Neural cell (in vitro differentiated cells): Measurements from ENCODE around the gene KYAT1. TPM values are rescaled to one million over a fixed set of nuclear protein-coding genes. Genes with fewer than 3 reads are reported as not detected.
"Not testable (repeated sequence)": the region's sequence is repeated elsewhere in the genome, so short reads cannot be mapped to it uniquely, and the experiment has no call there.

Experiments
- H2AFZ ChIP-seq: fragments of 200-600, 300-800 bp; sonication (generic), shearing (Covaris generic); 2 replicates; pipeline ENCODE4 v1.6.0; 2014; ENCODE audit warnings: low read depth, mild to moderate bottlenecking, antibody characterized with exemption, low read length, moderate library complexity
- H3F3A ChIP-seq: fragments of 200-600 bp; shearing (Covaris generic); 2 replicates; pipeline ENCODE4 v1.6.1; 2016; ENCODE audit warnings: mild to moderate bottlenecking, moderate library complexity, mixed read lengths, antibody characterized with exemption, low read length; ENCODE audit not compliant: insufficient read depth, poor library complexity, severe bottlenecking
- H3K27ac ChIP-seq: fragments of 200-600, 300-800 bp; sonication (generic), shearing (Covaris generic); 2 replicates; pipeline ENCODE4 v1.5.1; 2014; ENCODE audit warnings: mild to moderate bottlenecking, low read length, moderate library complexity
- H3K27me3 ChIP-seq: fragments of 300-800, 200-600 bp; sonication (generic), shearing (Covaris generic); 2 replicates; pipeline ENCODE4 v1.6.0; 2014; ENCODE audit warnings: mild to moderate bottlenecking, low read depth, low read length, moderate library complexity; ENCODE audit not compliant: insufficient read depth
- H3K36me3 ChIP-seq: fragments of 300-800, 200-600 bp; sonication (generic), shearing (Covaris generic); 2 replicates; pipeline ENCODE4 v1.5.1; 2014; ENCODE audit warnings: mild to moderate bottlenecking, antibody characterized with exemption, low read length, moderate library complexity; ENCODE audit not compliant: insufficient read depth
- H3K4me2 ChIP-seq: fragments of 300-800, 200-600 bp; sonication (generic), shearing (Covaris generic); 2 replicates; pipeline ENCODE4 v1.6.0; 2014; ENCODE audit warnings: mild to moderate bottlenecking, low read length
- H3K4me3 ChIP-seq: fragments of 300-800, 200-600 bp; sonication (generic), shearing (Covaris generic); 2 replicates; pipeline ENCODE4 v1.5.1; 2014; ENCODE audit warnings: mild to moderate bottlenecking, low read length, moderate library complexity
- H3K79me2 ChIP-seq: fragments of 200-600 bp; shearing (Covaris generic); replicated peaks from 2 replicates; pipeline ENCODE4 v1.6.0; 2014; ENCODE audit warnings: mild to moderate bottlenecking, low read length, moderate library complexity; ENCODE audit not compliant: insufficient read depth
- H3K9ac ChIP-seq: fragments of 300-800, 200-600 bp; sonication (generic), shearing (Covaris generic); 2 replicates; pipeline ENCODE4 v1.6.1; 2016; ENCODE audit warnings: mild to moderate bottlenecking, low read length, mixed read lengths
- H3K9me2 ChIP-seq: fragments of 200-600 bp; shearing (Covaris generic); 2 replicates; pipeline ENCODE4 v1.6.1; 2016; ENCODE audit warnings: mild to moderate bottlenecking, low read length, mixed read lengths; ENCODE audit not compliant: insufficient read depth
- H3K9me3 ChIP-seq: fragments of 200-600, 300-800 bp; sonication (generic), shearing (Covaris generic); 2 replicates; pipeline ENCODE4 v1.6.1; 2016; ENCODE audit warnings: mild to moderate bottlenecking, mixed run types, low read length, moderate library complexity, mixed read lengths
- H4K20me1 ChIP-seq: fragments of 200-600 bp; shearing (Covaris generic); 2 replicates; pipeline ENCODE4 v1.6.1; 2016; ENCODE audit warnings: mild to moderate bottlenecking, mixed run types; ENCODE audit not compliant: insufficient read depth
- EP300 ChIP-seq: fragments of 450-650 bp; conservative IDR thresholded peaks from 2 replicates; pipeline ENCODE4 v1.6.1; 2014; ENCODE audit warnings: antibody characterized with exemption, mild to moderate bottlenecking, moderate library complexity; ENCODE audit not compliant: poor library complexity, severe bottlenecking
- EZH2 ChIP-seq: fragments of 200-600, 300-800 bp; shearing (Covaris generic), sonication (generic); IDR thresholded peaks from 2 replicates; pipeline ENCODE4 v1.6.1; 2014; ENCODE audit warnings: antibody characterized with exemption, low read length, borderline replicate concordance, mild to moderate bottlenecking; ENCODE audit not compliant: insufficient read depth, poor library complexity, severe bottlenecking
- MXI1 ChIP-seq: fragments of 450-650 bp; conservative IDR thresholded peaks from 2 replicates; pipeline ENCODE4 v1.6.1; 2014; ENCODE audit warnings: antibody characterized with exemption, mild to moderate bottlenecking; ENCODE audit not compliant: poor library complexity, severe bottlenecking
- POLR2AphosphoS5 ChIP-seq: IDR thresholded peaks from 2 replicates; pipeline ENCODE4 v1.6.1; 2012
- RAD21 ChIP-seq: fragments of 450-650 bp; conservative IDR thresholded peaks from 2 replicates; pipeline ENCODE4 v1.6.1; 2014; ENCODE audit warnings: antibody characterized with exemption, mild to moderate bottlenecking, moderate library complexity
- SMC3 ChIP-seq: fragments of 450-650 bp; conservative IDR thresholded peaks from 2 replicates; pipeline ENCODE4 v1.6.1; 2014; ENCODE audit warnings: antibody characterized with exemption, mild to moderate bottlenecking, moderate library complexity; ENCODE audit not compliant: poor library complexity
- TAF1 ChIP-seq: IDR thresholded peaks from 2 replicates; pipeline ENCODE4 v1.6.1; 2012; ENCODE audit warnings: low read depth
- polyA plus RNA-seq: library from polyadenylated mRNA; depleted of rRNA; stranded (reverse); fragments of >200 nt; gene quantifications from 2 replicates; pipeline ENCODE4 v1.2.3, GENCODE V29; 2014
- TF ChIP-seq, protein P1 (sequence below): fragments of 450-650 bp; IDR thresholded peaks from 2 replicates; pipeline ENCODE4 v1.5.1; 2014; ENCODE audit warnings: antibody characterized with exemption, mild to moderate bottlenecking, moderate library complexity; ENCODE audit not compliant: poor library complexity, severe bottlenecking
- TF ChIP-seq, protein P2 (sequence below): IDR thresholded peaks from 2 replicates; pipeline ENCODE4 v1.6.1; 2012; ENCODE audit warnings: borderline replicate concordance

KYAT1 gene
- polyA plus RNA-seq, 1 donor from 2014 or later: 22.6 TPM

DNA sequence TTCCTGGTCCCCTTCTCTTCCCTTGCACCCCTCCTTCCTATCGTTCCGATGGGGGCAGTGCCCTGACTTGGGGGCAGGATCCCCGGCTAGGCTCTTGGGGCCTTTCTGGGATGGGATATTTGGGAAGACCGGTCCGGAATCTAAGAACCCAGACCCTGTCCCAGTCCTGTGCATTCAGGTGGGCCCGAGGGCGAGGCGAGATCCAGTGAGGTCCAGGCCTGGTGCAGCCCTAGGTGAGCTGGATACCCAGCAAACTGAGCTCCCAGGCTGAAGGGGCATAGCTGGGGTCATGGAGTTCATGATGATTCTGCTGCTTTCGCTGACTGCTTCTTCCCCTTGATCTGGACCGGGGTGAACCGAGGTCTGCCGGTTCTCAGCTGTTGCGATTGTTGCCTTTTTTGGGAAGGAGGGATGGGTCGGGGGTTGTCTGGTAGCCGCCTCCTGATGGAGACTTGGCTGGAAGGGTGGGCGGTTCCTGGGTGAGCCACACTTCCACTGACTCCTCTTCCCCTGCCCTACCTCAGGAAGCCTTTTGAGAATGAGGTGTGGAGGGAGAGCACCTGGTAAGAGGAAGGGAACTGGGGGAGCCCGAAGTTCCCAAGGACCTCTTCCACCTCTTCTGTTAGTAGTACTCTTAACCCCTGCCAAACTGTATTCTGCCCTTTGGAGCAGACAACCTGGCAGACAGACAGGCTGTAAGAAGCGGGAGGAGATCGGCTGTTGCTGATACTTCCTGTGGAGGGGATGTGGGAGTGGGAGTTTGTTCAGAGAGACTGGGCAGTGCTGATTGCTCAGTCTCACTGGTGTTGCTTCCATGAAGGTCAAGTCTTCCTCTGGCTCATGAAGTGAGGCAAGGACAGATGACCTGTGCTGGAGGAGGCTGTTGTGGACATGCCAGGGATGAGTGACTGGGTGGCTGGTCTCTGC, 1.2 kb upstream of the KYAT1 start:
- Histone ChIP-seq H3K27ac (peak overlapping the region; percentile 90), H3F3A (peaks cover 4% of the 10 kb centered on the region), H2AFZ (peak overlapping the region; percentile 15), H3K4me3 (peak overlapping the region; percentile 88), H3K27me3 (no peaks in the 10 kb centered on the region), H3K9me3 (no peaks in the 10 kb centered on the region), H3K4me2 (peak overlapping the region; percentile 90), H3K36me3 (no peaks in the 10 kb centered on the region), H3K9ac (peak overlapping the region; percentile 97), H3K9me2 (no peaks in the 10 kb centered on the region), H3K79me2 (peaks cover 34% of the 10 kb centered on the region), H4K20me1 (no peaks in the 10 kb centered on the region)
- TF ChIP-seq RAD21 (no peak), TAF1 (peak; percentile 48)

DNA sequence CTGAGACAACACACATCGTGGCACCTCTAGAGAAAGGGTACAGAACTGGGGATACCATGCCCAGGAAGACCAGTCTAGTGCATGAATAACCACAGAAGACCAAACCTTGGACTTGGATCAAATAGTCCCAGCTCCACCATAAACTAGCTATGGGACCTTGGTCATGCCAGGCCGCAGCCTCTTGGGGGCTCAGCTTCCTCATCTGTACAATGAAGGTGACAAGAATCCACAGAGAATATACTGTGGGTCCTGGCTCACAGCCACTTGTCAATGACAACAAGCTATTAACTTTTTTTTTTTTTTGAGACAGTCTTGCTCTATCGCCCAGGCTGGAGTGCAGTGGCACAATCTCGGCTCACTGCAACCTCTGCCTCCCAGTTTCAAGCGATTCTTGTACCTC, 3.9 kb downstream of the KYAT1 start:
- H3K27ac ChIP-seq: no peak overlapping the region
- peaks cover 7% of the 10 kb centered on the region for H3K79me2 ChIP-seq

DNA sequence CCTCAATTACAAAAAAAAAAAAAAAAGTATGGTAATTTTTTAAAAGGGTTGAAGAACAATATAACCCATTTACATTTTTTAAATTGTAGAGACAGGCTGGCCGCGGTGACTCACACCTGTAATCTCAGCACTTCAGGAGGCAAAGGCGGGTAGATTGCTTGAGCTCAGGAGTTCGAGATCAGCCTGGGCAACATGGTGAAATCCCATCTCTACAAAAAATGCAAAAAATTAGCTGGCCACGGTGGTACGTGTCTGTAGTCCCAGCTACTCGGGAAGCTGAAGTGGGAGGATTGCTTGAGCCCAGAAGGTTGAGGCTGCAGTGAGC, 10.8 kb downstream of the KYAT1 start:
- not testable (repeated sequence) for H3K4me3 ChIP-seq, H3K9ac ChIP-seq, H3K27me3 ChIP-seq, H3K9me3 ChIP-seq, H3K36me3 ChIP-seq, H3K9me2 ChIP-seq, H3K79me2 ChIP-seq, H2AFZ ChIP-seq, H3F3A ChIP-seq, H4K20me1 ChIP-seq, H3K4me2 ChIP-seq, H3K27ac ChIP-seq

More for the DNA sequence above, 3.9 kb downstream of the KYAT1 start:
- no peak overlapping the region for H2AFZ ChIP-seq
- no peak overlapping the region for H3K4me3 ChIP-seq
- H4K20me1 ChIP-seq: no peaks in the 10 kb centered on the region
- no peaks in the 10 kb centered on the region for H3K27me3 ChIP-seq
- TF ChIP-seq SMC3 (no peak), EZH2 (no peak), POLR2AphosphoS5 (no peak), TAF1 (no peak), RAD21 (no peak), EP300 (no peak), MXI1 (no peak)
- TF ChIP-seq, protein P1, sequence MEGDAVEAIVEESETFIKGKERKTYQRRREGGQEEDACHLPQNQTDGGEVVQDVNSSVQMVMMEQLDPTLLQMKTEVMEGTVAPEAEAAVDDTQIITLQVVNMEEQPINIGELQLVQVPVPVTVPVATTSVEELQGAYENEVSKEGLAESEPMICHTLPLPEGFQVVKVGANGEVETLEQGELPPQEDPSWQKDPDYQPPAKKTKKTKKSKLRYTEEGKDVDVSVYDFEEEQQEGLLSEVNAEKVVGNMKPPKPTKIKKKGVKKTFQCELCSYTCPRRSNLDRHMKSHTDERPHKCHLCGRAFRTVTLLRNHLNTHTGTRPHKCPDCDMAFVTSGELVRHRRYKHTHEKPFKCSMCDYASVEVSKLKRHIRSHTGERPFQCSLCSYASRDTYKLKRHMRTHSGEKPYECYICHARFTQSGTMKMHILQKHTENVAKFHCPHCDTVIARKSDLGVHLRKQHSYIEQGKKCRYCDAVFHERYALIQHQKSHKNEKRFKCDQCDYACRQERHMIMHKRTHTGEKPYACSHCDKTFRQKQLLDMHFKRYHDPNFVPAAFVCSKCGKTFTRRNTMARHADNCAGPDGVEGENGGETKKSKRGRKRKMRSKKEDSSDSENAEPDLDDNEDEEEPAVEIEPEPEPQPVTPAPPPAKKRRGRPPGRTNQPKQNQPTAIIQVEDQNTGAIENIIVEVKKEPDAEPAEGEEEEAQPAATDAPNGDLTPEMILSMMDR: no peak
- TF ChIP-seq, protein P2, sequence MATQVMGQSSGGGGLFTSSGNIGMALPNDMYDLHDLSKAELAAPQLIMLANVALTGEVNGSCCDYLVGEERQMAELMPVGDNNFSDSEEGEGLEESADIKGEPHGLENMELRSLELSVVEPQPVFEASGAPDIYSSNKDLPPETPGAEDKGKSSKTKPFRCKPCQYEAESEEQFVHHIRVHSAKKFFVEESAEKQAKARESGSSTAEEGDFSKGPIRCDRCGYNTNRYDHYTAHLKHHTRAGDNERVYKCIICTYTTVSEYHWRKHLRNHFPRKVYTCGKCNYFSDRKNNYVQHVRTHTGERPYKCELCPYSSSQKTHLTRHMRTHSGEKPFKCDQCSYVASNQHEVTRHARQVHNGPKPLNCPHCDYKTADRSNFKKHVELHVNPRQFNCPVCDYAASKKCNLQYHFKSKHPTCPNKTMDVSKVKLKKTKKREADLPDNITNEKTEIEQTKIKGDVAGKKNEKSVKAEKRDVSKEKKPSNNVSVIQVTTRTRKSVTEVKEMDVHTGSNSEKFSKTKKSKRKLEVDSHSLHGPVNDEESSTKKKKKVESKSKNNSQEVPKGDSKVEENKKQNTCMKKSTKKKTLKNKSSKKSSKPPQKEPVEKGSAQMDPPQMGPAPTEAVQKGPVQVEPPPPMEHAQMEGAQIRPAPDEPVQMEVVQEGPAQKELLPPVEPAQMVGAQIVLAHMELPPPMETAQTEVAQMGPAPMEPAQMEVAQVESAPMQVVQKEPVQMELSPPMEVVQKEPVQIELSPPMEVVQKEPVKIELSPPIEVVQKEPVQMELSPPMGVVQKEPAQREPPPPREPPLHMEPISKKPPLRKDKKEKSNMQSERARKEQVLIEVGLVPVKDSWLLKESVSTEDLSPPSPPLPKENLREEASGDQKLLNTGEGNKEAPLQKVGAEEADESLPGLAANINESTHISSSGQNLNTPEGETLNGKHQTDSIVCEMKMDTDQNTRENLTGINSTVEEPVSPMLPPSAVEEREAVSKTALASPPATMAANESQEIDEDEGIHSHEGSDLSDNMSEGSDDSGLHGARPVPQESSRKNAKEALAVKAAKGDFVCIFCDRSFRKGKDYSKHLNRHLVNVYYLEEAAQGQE: no peak
- H3K9me3 ChIP-seq: no peaks in the 10 kb centered on the region
- H3K9ac ChIP-seq: no peak overlapping the region
- H3K36me3 ChIP-seq: no peaks in the 10 kb centered on the region
- H3K9me2 ChIP-seq: no peaks in the 10 kb centered on the region
- H3K4me2 ChIP-seq: no peak overlapping the region
- peaks cover 1% of the 10 kb centered on the region for H3F3A ChIP-seq
